Measurements from ENCODE around the gene POPDC2. TPM values are rescaled to one million over a fixed set of nuclear protein-coding genes. Genes with fewer than 3 reads are reported as not detected.

The POPDC2 gene
- total RNA-seq, 8 experiments from 2014 or later = 0.31 to 4.6 (median 1.4) TPM; not detected in 1

- 9 to 100% (median 88%) methylated on average over 1 to 3 of the region's 3 CpGs for WGBS, 10 experiments
- Histone ChIP-seq H3K27ac (no peak overlapping the region), H3K4me1 (replicated peaks in 1 of 2) (peaks cover 5 to 6% of the 10 kb centered on the region in 2 donors), H3K4me3 (no peak overlapping the region)
- in situ Hi-C loops (cut with MboI; ENCODE audit: low pct_unique_long_range_greater_than_20kb in 2 of 9, low sequenced_read_pairs in 9 of 9, unreplicated experiment in 9 of 9) = no loop called here
- no peak for ATAC-seq (replicated peaks in 6 of 8)
Measured at GRCh38 chr3:119631516-119631915, 28.9 kb downstream of the POPDC2 start.

- ATAC-seq (replicated peaks in 6 of 8) = peak in 6 of 8 experiments; percentile 26 to 70 (median 44)
- H3K27ac ChIP-seq = no peak overlapping the region
- in situ Hi-C loops (cut with MboI; ENCODE audit: low pct_unique_long_range_greater_than_20kb in 2 of 9, low sequenced_read_pairs in 9 of 9, unreplicated experiment in 9 of 9) = no loop called here
- WGBS, 10 experiments = 50 to 98% (median 90%) methylated on average over 1 to 7 of the region's 7 CpGs; no CpG with 5 or more reads in 1 of the 10 experiments
- peaks cover 5 to 6% of the 10 kb centered on the region in 2 donors for H3K4me1 ChIP-seq (replicated peaks in 1 of 2)
- no peak overlapping the region for H3K4me3 ChIP-seq
Measured at GRCh38 chr3:119630880-119631329, 29.5 kb downstream of the POPDC2 start.

GRCh38 chr3:119630128-119630879 is 30.1 kb downstream of the POPDC2 start:
- peak in 7 of 8 experiments; percentile 61 to 92 (median 83) for ATAC-seq (replicated peaks in 6 of 8)
- WGBS, 10 experiments = 53 to 100% (median 87%) methylated on average over 1 to 8 of the region's 8 CpGs

GRCh38 chr3:119628816-119629445 is 31.5 kb downstream of the POPDC2 start:
- ATAC-seq (replicated peaks in 6 of 8) = peak in 2 of 8 experiments; percentile 39 to 50

More at GRCh38 chr3:119630128-119630879, 30.1 kb downstream of the POPDC2 start:
- Histone ChIP-seq H3K4me1 (replicated peaks in 1 of 2) (peaks cover 5 to 6% of the 10 kb centered on the region in 2 donors), H3K27ac (no peak overlapping the region), H3K4me3 (no peak overlapping the region)
- in situ Hi-C loops (cut with MboI; ENCODE audit: low pct_unique_long_range_greater_than_20kb in 2 of 9, low sequenced_read_pairs in 9 of 9, unreplicated experiment in 9 of 9) = no loop called here

GRCh38 chr3:119628390-119628789 is 32.0 kb downstream of the POPDC2 start:
- ATAC-seq (replicated peaks in 6 of 8) = no peak
- Histone ChIP-seq H3K4me1 (replicated peaks in 1 of 2) (peaks cover 5 to 6% of the 10 kb centered on the region in 2 donors), H3K4me3 (no peak overlapping the region), H3K27ac (no peak overlapping the region)
- in situ Hi-C loops (cut with MboI; ENCODE audit: low pct_unique_long_range_greater_than_20kb in 2 of 9, low sequenced_read_pairs in 9 of 9, unreplicated experiment in 9 of 9) = no loop called here
- WGBS, 10 experiments = 57 to 100% (median 80%) methylated on average over 1 to 4 of the region's 4 CpGs; no CpG with 5 or more reads in 3 of the 10 experiments

More at GRCh38 chr3:119628816-119629445, 31.5 kb downstream of the POPDC2 start:
- H3K27ac ChIP-seq = no peak overlapping the region
- in situ Hi-C loops (cut with MboI; ENCODE audit: low pct_unique_long_range_greater_than_20kb in 2 of 9, low sequenced_read_pairs in 9 of 9, unreplicated experiment in 9 of 9) = no loop called here
- peaks cover 5 to 6% of the 10 kb centered on the region in 2 donors for H3K4me1 ChIP-seq (replicated peaks in 1 of 2)
- 0 to 100% methylated on average over 1 of the region's 1 CpG; no CpG with 5 or more reads in 8 of the 10 experiments for WGBS, 10 experiments
- no peak overlapping the region for H3K4me3 ChIP-seq

- ATAC-seq (replicated peaks in 6 of 8) = no peak
- in situ Hi-C loops (cut with MboI; ENCODE audit: low pct_unique_long_range_greater_than_20kb in 2 of 9, low sequenced_read_pairs in 9 of 9, unreplicated experiment in 9 of 9) = no loop called here
- no peak overlapping the region for H3K4me3 ChIP-seq
- WGBS, 10 experiments = 37 to 93% (median 67%) methylated on average over 2 to 4 of the region's 8 CpGs; no CpG with 5 or more reads in 4 of the 10 experiments
- H3K4me1 ChIP-seq (replicated peaks in 1 of 2) = peaks cover 5 to 6% of the 10 kb centered on the region in 2 donors
- no peak overlapping the region for H3K27ac ChIP-seq
Measured at GRCh38 chr3:119627461-119627860, 32.9 kb downstream of the POPDC2 start.

GRCh38 chr3:119626196-119626595 is 34.2 kb downstream of the POPDC2 start:
- Histone ChIP-seq H3K4me1 (replicated peaks in 1 of 2) (peaks cover 5 to 6% of the 10 kb centered on the region in 2 donors), H3K4me3 (no peak overlapping the region), H3K27ac (no peak overlapping the region)
- WGBS, 10 experiments = 67% methylated on average over 1 of the region's 1 CpG; no CpG with 5 or more reads in 9 of the 10 experiments
- ATAC-seq (replicated peaks in 6 of 8) = peak in 1 of 8 experiments; percentile 16
- in situ Hi-C loops (cut with MboI; ENCODE audit: low pct_unique_long_range_greater_than_20kb in 2 of 9, low sequenced_read_pairs in 9 of 9, unreplicated experiment in 9 of 9) = no loop called here

- no peak overlapping the region for H3K4me3 ChIP-seq
- ATAC-seq (replicated peaks in 6 of 8) = peak in 5 of 8 experiments; percentile 4 to 49 (median 26)
- in situ Hi-C loops (cut with MboI; ENCODE audit: low pct_unique_long_range_greater_than_20kb in 2 of 9, low sequenced_read_pairs in 9 of 9, unreplicated experiment in 9 of 9) = no loop called here
- H3K4me1 ChIP-seq (replicated peaks in 1 of 2) = peaks cover 4 to 6% of the 10 kb centered on the region in 2 donors
- H3K27ac ChIP-seq = no peak overlapping the region
- WGBS, 10 experiments = 20 to 100% (median 56%) methylated on average over 1 to 6 of the region's 8 CpGs; no CpG with 5 or more reads in 2 of the 10 experiments
Measured at GRCh38 chr3:119625451-119626153, 34.8 kb downstream of the POPDC2 start.

GRCh38 chr3:119624002-119624720 is 36.2 kb downstream of the POPDC2 start:
- in situ Hi-C loops (cut with MboI; ENCODE audit: low pct_unique_long_range_greater_than_20kb in 2 of 9, low sequenced_read_pairs in 9 of 9, unreplicated experiment in 9 of 9) = no loop called here
- 46 to 97% (median 71%) methylated on average over 2 to 6 of the region's 9 CpGs; no CpG with 5 or more reads in 1 of the 10 experiments for WGBS, 10 experiments
- ATAC-seq (replicated peaks in 6 of 8) = no peak

GRCh38 chr3:119620899-119621298 is 39.5 kb downstream of the POPDC2 start:
- no peak for ATAC-seq (replicated peaks in 6 of 8)
- Histone ChIP-seq H3K4me3 (no peak overlapping the region), H3K27ac (no peak overlapping the region), H3K4me1 (replicated peaks in 1 of 2) (no peaks in the 10 kb centered on the region)
- 69 to 95% (median 88%) methylated on average over 3 to 4 of the region's 5 CpGs; no CpG with 5 or more reads in 7 of the 10 experiments for WGBS, 10 experiments
- in situ Hi-C loops (cut with MboI; ENCODE audit: low pct_unique_long_range_greater_than_20kb in 2 of 9, low sequenced_read_pairs in 9 of 9, unreplicated experiment in 9 of 9) = no loop called here

More at GRCh38 chr3:119624002-119624720, 36.2 kb downstream of the POPDC2 start:
- Histone ChIP-seq H3K4me3 (no peak overlapping the region), H3K4me1 (replicated peaks in 1 of 2) (no peaks in the 10 kb centered on the region), H3K27ac (no peak overlapping the region)

- H3K4me3 ChIP-seq = no peak overlapping the region
- no peak overlapping the region for H3K27ac ChIP-seq
- in situ Hi-C loops (cut with MboI; ENCODE audit: low pct_unique_long_range_greater_than_20kb in 2 of 9, low sequenced_read_pairs in 9 of 9, unreplicated experiment in 9 of 9) = no loop called here
- ATAC-seq (replicated peaks in 6 of 8) = no peak
- 20 to 100% (median 67%) methylated on average over 1 to 4 of the region's 7 CpGs; no CpG with 5 or more reads in 1 of the 10 experiments for WGBS, 10 experiments
- no peaks in the 10 kb centered on the region for H3K4me1 ChIP-seq (replicated peaks in 1 of 2)
Measured at GRCh38 chr3:119619094-119619493, 41.3 kb downstream of the POPDC2 start.

- Histone ChIP-seq H3K4me1 (replicated peaks in 1 of 2) (no peaks in the 10 kb centered on the region), H3K4me3 (no peak overlapping the region), H3K27ac (no peak overlapping the region)
- WGBS, 10 experiments = 40 to 100% (median 94%) methylated on average over 1 to 3 of the region's 4 CpGs; no CpG with 5 or more reads in 2 of the 10 experiments
- in situ Hi-C loops (cut with MboI; ENCODE audit: low pct_unique_long_range_greater_than_20kb in 2 of 9, low sequenced_read_pairs in 9 of 9, unreplicated experiment in 9 of 9) = no loop called here
- ATAC-seq (replicated peaks in 6 of 8) = no peak
Measured at GRCh38 chr3:119616056-119616455, 44.3 kb downstream of the POPDC2 start.
